ENCODE measurements around the gene ARHGEF7.

Gene ARHGEF7

GRCh38 chr13:111328574-111329410 is 213.7 kb downstream of the ARHGEF7 start:
- DNase-seq = no peak

GRCh38 chr13:111329641-111330040 is 214.5 kb downstream of the ARHGEF7 start:
- no peak for DNase-seq

GRCh38 chr13:111330066-111330610 is 215.0 kb downstream of the ARHGEF7 start:
- DNase-seq = no peak

DNA sequence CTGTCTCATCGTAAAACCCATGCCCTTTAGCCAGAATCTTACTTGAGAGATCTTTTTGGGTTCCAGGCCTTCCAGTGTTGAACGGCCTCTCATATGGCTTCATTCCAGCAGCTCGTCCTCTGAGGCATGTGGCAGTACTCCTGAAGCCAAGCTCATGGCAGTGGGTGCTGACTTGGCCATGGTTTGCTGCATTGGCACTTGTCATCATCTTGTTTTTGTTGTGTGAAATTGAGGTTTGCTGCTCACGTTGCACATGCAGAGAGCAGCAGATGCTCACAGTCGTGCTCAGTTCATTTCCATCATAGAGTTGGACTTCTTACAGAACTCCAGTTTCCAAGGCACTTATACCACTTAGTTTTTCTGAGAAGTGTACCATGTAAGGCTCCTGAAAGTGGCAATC is 220.2 kb downstream of the ARHGEF7 start:
- no peak for DNase-seq

GRCh38 chr13:111336666-111337065 is 221.6 kb downstream of the ARHGEF7 start:
- no peak for DNase-seq

GRCh38 chr13:111337206-111337605 is 222.1 kb downstream of the ARHGEF7 start:
- DNase-seq = peak in 1 of 2 experiments; percentile 49

- DNase-seq = no peak
These were observed 222.6 kb downstream of the ARHGEF7 start for GRCh38 chr13:111337741-111338140.

GRCh38 chr13:111338841-111339240 is 223.7 kb downstream of the ARHGEF7 start:
- no peak for DNase-seq

DNA sequence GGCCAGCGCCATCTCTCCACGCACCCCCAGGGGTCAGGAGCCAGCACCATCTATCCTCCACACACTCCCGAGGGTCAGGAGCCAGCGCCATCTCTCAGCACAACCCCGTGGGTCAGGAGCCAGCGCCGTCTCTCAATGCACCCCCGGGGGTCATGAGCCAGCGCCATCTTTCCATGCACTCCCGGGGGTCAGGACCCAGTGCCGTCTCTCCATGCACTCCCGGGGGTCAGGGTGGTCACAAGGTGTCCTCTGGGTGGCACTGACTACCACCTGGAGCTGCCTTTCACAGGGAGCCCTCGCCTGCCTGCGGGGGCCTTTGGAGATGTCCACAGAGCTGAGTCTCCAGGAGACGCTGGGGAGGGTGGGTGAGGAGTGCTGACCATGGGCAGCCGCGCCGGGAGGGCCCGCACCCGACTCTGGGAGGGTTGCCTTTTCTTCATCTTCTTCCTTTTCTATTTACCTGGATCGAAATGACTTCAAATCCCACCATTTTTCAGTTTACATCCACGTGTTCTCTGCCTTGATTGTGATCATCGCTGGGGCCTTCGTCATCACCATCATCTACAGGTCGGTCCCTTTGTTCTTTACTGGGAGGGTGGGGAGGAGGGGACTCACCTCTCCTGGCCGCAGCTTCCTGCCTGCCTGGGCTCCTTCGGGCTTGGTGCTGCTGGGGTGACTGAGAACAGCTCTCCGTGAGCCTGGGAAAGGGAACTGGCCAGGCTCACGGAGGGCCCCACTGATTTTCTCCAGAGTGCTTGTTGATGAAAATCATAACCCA is 224.4 kb downstream of the ARHGEF7 start:
- DNase-seq = no peak

GRCh38 chr13:111341886-111342285 is 226.8 kb downstream of the ARHGEF7 start:
- no peak for DNase-seq

- no peak for DNase-seq
These were observed 227.6 kb downstream of the ARHGEF7 start for GRCh38 chr13:111342721-111343120.

- no peak for DNase-seq
These were observed 228.2 kb downstream of the ARHGEF7 start for GRCh38 chr13:111343186-111343805.

DNA sequence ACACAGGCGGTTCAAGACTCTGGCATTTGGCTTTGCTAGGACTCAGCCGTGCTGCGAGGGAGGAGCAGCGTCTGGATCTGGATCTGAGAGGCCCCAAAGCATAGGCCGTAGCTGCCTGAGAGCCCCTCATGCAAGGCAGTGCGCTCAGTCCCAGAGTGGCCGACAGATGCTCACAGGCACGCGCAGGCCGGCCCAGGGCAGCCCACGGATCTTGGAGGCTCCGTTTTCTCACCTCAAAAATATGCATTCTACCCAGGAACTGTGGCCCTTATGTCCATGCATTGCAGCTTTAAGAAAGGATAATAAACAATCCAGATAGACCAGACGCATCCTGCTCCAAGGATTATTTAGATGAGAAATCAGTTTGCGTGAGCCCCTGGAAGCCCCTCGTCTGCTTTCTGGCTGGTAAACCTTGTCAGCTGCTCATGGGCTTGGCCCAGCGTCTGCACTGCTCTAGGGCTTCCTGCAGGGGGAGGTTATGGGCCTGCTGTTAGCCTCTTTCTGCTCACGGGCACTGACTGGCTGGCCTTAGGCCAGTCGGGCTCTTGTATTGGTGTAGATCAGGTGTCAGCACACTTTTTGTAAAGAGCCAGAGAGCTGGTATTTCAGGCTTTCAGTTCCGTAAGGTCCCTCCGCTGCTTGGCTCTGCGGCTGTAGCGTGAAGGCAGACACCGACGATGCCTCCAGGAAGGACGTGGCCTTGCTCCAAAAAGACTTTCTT is 229.5 kb downstream of the ARHGEF7 start:
- no peak for DNase-seq

DNA sequence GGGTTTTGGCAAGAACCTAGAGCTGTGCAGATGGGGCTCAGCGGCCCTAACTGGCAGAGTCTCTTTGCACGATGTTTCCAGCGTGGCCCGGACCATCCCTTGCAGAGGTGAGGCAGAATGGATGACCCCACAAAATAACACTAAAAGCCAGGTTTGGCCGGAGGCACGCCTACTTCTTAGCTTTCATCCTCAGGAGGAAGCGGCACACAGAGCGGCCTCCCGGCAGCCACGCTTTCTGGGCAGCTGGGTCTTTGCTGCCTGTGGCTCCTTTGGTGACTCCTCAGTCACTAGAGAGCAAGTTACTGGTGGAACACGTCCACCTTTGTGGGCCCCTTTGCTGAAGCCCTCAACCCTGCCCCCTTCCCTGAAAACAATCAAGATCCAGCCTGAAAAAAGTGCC is 230.6 kb downstream of the ARHGEF7 start:
- no peak for DNase-seq

DNA sequence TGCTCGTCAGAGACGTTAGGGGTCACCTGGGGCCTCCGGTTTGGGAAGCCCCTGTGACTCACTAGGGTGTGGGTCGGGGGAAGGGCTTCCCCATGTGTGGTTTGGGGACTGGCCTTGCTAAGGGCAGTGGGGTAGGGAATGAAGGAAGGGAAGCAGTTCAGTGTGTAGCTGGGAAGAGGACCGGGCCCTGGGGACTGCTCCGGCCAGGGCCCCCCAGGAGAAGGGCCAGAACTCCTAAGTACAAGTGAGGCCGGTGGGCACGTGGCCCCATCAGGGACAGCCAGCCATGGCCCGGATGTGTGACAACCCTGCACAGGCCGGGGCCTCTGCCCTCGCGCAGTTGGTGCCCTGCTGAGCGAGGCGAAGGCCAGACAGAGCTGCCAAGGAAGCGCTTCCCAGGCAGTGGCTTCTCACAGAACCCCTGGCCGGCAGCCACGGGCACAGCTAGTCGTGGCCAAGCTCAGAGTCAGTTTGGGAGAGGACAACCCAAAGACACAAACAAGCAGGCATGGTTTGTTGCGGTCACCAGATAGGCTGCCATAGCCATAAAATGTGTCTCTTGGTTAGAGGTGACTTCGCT is 231.1 kb downstream of the ARHGEF7 start:
- no peak for DNase-seq

GRCh38 chr13:111347438-111347837 is 232.3 kb downstream of the ARHGEF7 start:
- DNase-seq = no peak

DNA sequence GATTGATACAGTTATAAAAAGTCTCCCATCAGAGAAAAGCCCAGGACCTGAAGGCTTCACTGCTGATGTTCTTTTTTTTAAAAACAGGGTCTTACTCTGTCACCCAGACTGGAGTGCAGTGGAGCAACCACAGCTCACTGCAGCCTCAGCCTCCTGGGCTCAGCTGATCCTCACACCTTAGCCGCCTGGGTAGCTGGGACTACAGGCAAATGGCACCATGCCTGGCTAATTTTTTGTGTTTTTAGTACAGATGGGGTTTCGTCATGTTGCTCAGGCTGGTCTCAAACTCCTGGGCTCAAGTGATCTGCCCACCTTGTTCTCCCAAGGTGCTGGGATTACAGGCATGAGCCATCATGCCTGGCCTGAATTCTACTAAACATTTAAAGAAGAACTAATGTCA is 238.4 kb downstream of the ARHGEF7 start:
- DNase-seq = no peak

- DNase-seq = no peak
These were observed 239.7 kb downstream of the ARHGEF7 start for GRCh38 chr13:111354789-111355188.
